IMR-90 (cell line): Measurements from ENCODE around the gene PRCD. TPM values are rescaled to one million over a fixed set of nuclear protein-coding genes. Genes with fewer than 3 reads are reported as not detected.

Experiments used
- ATAC-seq: fragments of 200-7000 bp; cut with Tn5 transposase; 2 replicates; pipeline ENCODE4 v1.9.1; 2020; ENCODE audit warnings: low read depth, mild to moderate bottlenecking, moderate library complexity
- BruUV-seq: library from RNA; stranded (reverse); fragments of 400-500 nt; replicated peaks from 2 replicates; lab custom pipeline; 2021; lab: Mats Ljungman, UMichigan
- CTCF ChIA-PET: fragments of 300-600 bp; formaldehyde crosslinking; extraction: SDS; loops from one replicate; lab custom pipeline; 2021; ENCODE audit warnings: antibody characterized with exemption; lab: Yijun Ruan, JAX
- POLR2A ChIA-PET: fragments of 300-600 bp; sonication (Branson Sonifier 250); formaldehyde crosslinking; loops from one replicate; lab custom pipeline; 2022; ENCODE audit warnings: antibody characterized with exemption; ENCODE audit not compliant: unreplicated experiment; lab: Charles Lee
- DNase-seq: peaks from one replicate; pipeline ENCODE4 v3.0.0; 2013
- H2AFZ ChIP-seq: replicated peaks from 2 replicates; pipeline ENCODE3; 2013; ENCODE audit warnings: low read length, mild to moderate bottlenecking; ENCODE audit not compliant: poor library complexity
- H2AK5ac ChIP-seq: 2 replicates; pipeline ENCODE4 v1.6.1; 2013; ENCODE audit warnings: low read depth, low read length, inconsistent platforms
- H2AK9ac ChIP-seq: replicated peaks from 2 replicates; pipeline ENCODE3; 2013; ENCODE audit warnings: mild to moderate bottlenecking, low read depth, low read length, moderate library complexity; ENCODE audit not compliant: poor library complexity
- H2BK120ac ChIP-seq: 2 replicates; pipeline ENCODE4 v1.6.1; 2013; ENCODE audit warnings: low read depth, low read length, inconsistent platforms
- H2BK15ac ChIP-seq: 3 replicates; pipeline ENCODE4 v1.6.1; 2013; ENCODE audit warnings: low read depth, low read length, inconsistent platforms
- H2BK20ac ChIP-seq: 2 replicates; pipeline ENCODE4 v1.6.1; 2013; ENCODE audit warnings: low read depth, mild to moderate bottlenecking, inconsistent platforms, low read length, moderate library complexity
- H2BK5ac ChIP-seq: 2 replicates; pipeline ENCODE4 v1.6.1; 2013; ENCODE audit warnings: mild to moderate bottlenecking, low read depth, low read length, inconsistent platforms; ENCODE audit not compliant: poor library complexity, severe bottlenecking
- H3K14ac ChIP-seq: replicated peaks from 2 replicates; pipeline ENCODE4 v1.6.1; 2013; ENCODE audit warnings: low read depth, low read length, inconsistent platforms
- H3K18ac ChIP-seq: 2 replicates; pipeline ENCODE4 v1.6.1; 2013; ENCODE audit warnings: low read depth, low read length, control low read depth
- H3K23ac ChIP-seq: 2 replicates; pipeline ENCODE4 v1.6.1; 2013; ENCODE audit warnings: low read depth, low read length, inconsistent platforms
- H3K27ac ChIP-seq: 2 replicates; pipeline ENCODE4 v1.5.1; 2013; ENCODE audit warnings: mild to moderate bottlenecking, control low read depth, low read length; ENCODE audit not compliant: insufficient read depth
- H3K27me3 ChIP-seq: 2 replicates; pipeline ENCODE4 v1.6.1; 2013; ENCODE audit warnings: low read length; ENCODE audit not compliant: control insufficient read depth, insufficient read depth
- H3K36me3 ChIP-seq: 2 replicates; pipeline ENCODE4 v1.6.1; 2013; ENCODE audit warnings: low read length, mixed read lengths; ENCODE audit not compliant: control insufficient read depth, insufficient read depth
- H3K4ac ChIP-seq: 2 replicates; pipeline ENCODE4 v1.6.1; 2013; ENCODE audit warnings: low read depth, low read length, inconsistent platforms
- H3K4me1 ChIP-seq: 2 replicates; pipeline ENCODE4 v1.6.1; 2013; ENCODE audit warnings: low read length, mixed read lengths; ENCODE audit not compliant: control insufficient read depth, insufficient read depth
- H3K4me2 ChIP-seq: 2 replicates; pipeline ENCODE4 v1.6.1; 2013; ENCODE audit warnings: low read depth, mild to moderate bottlenecking, control low read depth, low read length, moderate library complexity
- H3K4me3 ChIP-seq: 2 replicates; pipeline ENCODE4 v1.5.1; 2013; ENCODE audit warnings: low read depth, mild to moderate bottlenecking, control low read depth, low read length, moderate library complexity; ENCODE audit not compliant: insufficient read depth
- H3K56ac ChIP-seq: 2 replicates; pipeline ENCODE4 v1.6.1; 2013; ENCODE audit warnings: low read length, inconsistent platforms; ENCODE audit not compliant: insufficient read depth; ENCODE audit errors: extremely low read depth
- H3K79me1 ChIP-seq, 2 experiments: 2 replicates each; pipeline ENCODE4 v1.6.1; 2013; ENCODE audit warnings: low read length in 2 of 2, inconsistent platforms in 1 of 2, low read depth in 1 of 2
- H3K9ac ChIP-seq: 2 replicates; pipeline ENCODE4 v1.6.1; 2013; ENCODE audit warnings: low read depth, low read length, control low read depth
- H3K9me1 ChIP-seq: 2 replicates; pipeline ENCODE4 v1.6.1; 2013; ENCODE audit warnings: low read length, inconsistent platforms; ENCODE audit not compliant: insufficient read depth
- H3K9me3 ChIP-seq: 2 replicates; pipeline ENCODE4 v1.6.1; 2013; ENCODE audit warnings: low read length; ENCODE audit not compliant: control insufficient read depth, insufficient read depth
- H4K20me1 ChIP-seq: 2 replicates; pipeline ENCODE4 v1.6.1; 2013; ENCODE audit warnings: low read length, inconsistent platforms; ENCODE audit not compliant: insufficient read depth
- H4K5ac ChIP-seq: 2 replicates; pipeline ENCODE4 v1.6.1; 2013; ENCODE audit warnings: mild to moderate bottlenecking, low read depth, low read length, control low read depth
- H4K8ac ChIP-seq, 2 experiments: 2 replicates each; pipeline ENCODE4 v1.6.1; 2013; ENCODE audit warnings: low read depth in 2 of 2, low read length in 2 of 2, control low read depth in 1 of 2, inconsistent platforms in 1 of 2
- H4K91ac ChIP-seq: 2 replicates; pipeline ENCODE4 v1.6.1; 2013; ENCODE audit warnings: low read depth, low read length, inconsistent platforms; ENCODE audit not compliant: insufficient read depth
- SMC3 ChIP-seq: fragments of 150-350 bp; IDR thresholded peaks from 2 replicates; pipeline ENCODE4 v1.6.1; 2016; ENCODE audit warnings: low read depth, mild to moderate bottlenecking, antibody characterized with exemption, low read length, moderate library complexity
- WGBS, 2 experiments: methylation state at CpG; one replicate each; pipeline versions ENCODE4 v1.1.5 to v1.1.7; 2013; ENCODE audit warnings: missing lambda C conversion rate in 2 of 2; ENCODE audit not compliant: insufficient read length in 1 of 2; ENCODE audit errors: extremely low coverage in 2 of 2; 5-methylcytosine and 5-hydroxymethylcytosine counted together
- dilution Hi-C: fragments of 300-500 bp; cut with HindIII; formaldehyde crosslinking; loops from one replicate; pipeline ENCODE4 v1.14.3; 2018; ENCODE audit warnings: low sequenced_read_pairs; ENCODE audit not compliant: unreplicated experiment
- in situ Hi-C: fragments of 300-500 bp; cut with MboI; formaldehyde crosslinking; loops from 3 replicates; pipeline ENCODE4 v1.14.3; 2019; ENCODE audit warnings: low sequenced_read_pairs, inconsistent platforms, mixed read lengths
- intact Hi-C: fragments of 100-400 bp; cut with micrococcal nuclease; formaldehyde crosslinking; loops from 2 replicates; pipeline ENCODE4 v1.10.0; 2022
- polyA plus RNA-seq, 3 experiments: library from polyadenylated mRNA; depleted of rRNA; stranded (reverse); fragments of >200 nt; gene quantifications; 2 replicates each; pipeline ENCODE4 v1.2.3, GENCODE V29; 2012; ENCODE audit warnings: low replicate concordance in 1 of 3
- total RNA-seq: library from RNA; depleted of rRNA; stranded (reverse); fragments of >200 nt; gene quantifications from 2 replicates; pipeline ENCODE4 v1.2.3, GENCODE V29; 2012

PRCD gene
- total and polyA plus RNA-seq, 2 of the 4 experiments (the other 2 are of a cell fraction): 0.32 TPM; not detected in 1

DNA sequence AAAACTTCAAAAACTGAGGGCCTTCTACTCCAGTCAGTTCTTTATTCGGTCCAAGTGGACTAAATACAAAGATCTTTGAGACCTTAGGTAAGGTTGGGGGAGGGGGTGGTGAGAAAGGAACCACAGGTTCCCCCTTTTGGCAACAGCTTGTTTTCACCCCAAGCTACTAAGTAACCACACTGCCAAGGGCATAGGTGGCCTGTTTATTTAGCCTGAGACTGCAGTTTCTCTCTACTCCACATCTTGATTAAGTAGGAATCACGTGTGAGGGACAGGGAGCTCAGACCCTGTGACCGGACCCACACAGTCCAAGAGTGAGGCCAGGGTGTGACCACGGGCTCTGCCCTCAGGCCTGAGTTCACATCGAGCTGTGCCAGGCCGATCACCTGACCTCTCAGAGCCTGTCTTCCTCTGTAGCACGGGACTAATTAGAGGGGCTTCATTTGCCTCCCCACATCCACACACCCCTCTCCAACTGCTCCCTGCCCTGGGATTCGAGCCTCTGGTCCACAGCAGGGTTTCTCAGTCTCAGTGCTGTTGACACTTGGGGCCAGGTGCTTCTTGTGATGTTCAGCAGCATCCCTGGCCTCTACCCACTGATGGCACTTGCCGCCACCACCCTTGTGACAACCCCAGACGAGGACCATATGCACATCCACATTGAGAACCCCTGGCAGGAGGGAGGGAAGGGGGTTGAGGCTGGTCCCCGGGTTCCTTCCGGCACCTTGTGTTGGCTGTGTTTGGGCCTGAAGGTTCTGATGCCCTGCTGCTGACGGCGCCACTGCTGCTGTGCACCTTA lies 28.0 kb downstream of the PRCD start:
- Histone ChIP-seq H4K20me1 (peaks cover 46% of the 10 kb centered on the region), H3K4ac (no peak overlapping the region), H3K9me3 (peaks cover 6% of the 10 kb centered on the region), H4K8ac (no peak overlapping the region), H2AK5ac (no peak overlapping the region), H4K5ac (no peak overlapping the region), H3K27me3 (no peaks in the 10 kb centered on the region), H2BK20ac (no peak overlapping the region), H2AK9ac (no peak overlapping the region), H3K14ac (no peak overlapping the region), H3K4me3 (no peak overlapping the region), H2BK15ac (no peak overlapping the region), H2BK5ac (no peak overlapping the region), H3K23ac (no peak overlapping the region), H2BK120ac (no peak overlapping the region), H3K18ac (no peak overlapping the region), H3K27ac (no peak overlapping the region), H3K4me1 (no peaks in the 10 kb centered on the region), H4K91ac (no peak overlapping the region), H3K56ac (no peak overlapping the region), H2AFZ (no peak overlapping the region), H3K4me2 (no peak overlapping the region), H3K9me1 (peaks cover 7% of the 10 kb centered on the region), H3K9ac (no peak overlapping the region), H3K79me1 (peaks cover 7 to 23% of the 10 kb centered on the region in 2 experiments), H3K36me3 (peaks cover 21% of the 10 kb centered on the region)
- no peak for TF ChIP-seq SMC3
- in situ Hi-C loops (no loop called here), dilution Hi-C loops (no loop called here), intact Hi-C loops (no loop called here)
- BruUV-seq: no TSS peak
- no peak for DNase-seq
- no peak; the same call in 1 of the 2 replicates for ATAC-seq
- ChIA-PET POLR2A (interaction anchor here (0.6 kb wide), 1 partner anchor 19 kb away, joined by 3 read pairs; no protein-coding TSS in a partner anchor), CTCF (no interaction called here)
- no CpG with 5 or more reads among the region's 14 CpGs for WGBS, 2 experiments
